Hematopoietic multipotent progenitor cell treated with erythropoietin and hydrocortisone succinate and interleukin-3 and kit ligand, for 8 days (in vitro differentiated cells): ENCODE results near the gene QKI.

Source experiments
- DNase-seq: peaks from one replicate; pipeline ENCODE4 v3.0.0-alpha.2; 2015

QKI gene

DNA sequence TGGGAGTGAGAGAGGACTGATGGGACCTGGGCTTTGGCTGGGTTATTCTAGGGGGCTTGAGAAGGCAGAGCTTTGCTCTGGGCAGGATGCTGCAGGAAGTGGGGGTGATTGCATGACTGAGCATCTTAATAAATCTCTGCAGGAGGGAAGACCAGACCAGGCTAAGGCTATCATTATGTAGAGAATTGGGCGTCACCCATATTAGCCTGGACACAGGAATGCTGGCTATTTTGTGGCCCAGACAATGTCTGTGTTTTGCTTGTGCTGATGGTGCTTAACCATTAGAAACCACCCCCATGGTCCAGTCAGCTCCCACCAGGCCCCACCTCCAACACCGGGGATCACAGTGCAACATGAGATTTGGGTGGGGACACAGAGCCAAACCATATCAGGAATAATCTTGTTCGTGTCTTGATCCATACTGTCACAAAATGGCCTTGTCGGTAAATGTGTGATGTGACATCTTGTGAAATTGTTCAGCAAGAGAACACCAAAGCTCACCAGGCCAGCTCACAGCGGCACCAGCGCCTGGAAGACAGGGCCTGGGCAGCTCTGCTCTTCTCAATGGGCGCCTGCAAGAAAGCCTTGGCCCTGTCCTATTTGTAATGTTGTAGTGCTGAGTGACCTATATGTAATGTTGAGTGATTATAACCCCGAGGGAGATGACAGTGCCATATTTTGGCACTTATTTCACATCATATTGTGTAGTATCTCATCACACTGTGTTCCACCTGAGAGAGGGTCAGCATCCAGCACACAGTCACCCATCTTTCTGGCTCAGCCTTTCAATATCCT is 211.8 kb downstream of the QKI start:
- no peak for DNase-seq

DNA sequence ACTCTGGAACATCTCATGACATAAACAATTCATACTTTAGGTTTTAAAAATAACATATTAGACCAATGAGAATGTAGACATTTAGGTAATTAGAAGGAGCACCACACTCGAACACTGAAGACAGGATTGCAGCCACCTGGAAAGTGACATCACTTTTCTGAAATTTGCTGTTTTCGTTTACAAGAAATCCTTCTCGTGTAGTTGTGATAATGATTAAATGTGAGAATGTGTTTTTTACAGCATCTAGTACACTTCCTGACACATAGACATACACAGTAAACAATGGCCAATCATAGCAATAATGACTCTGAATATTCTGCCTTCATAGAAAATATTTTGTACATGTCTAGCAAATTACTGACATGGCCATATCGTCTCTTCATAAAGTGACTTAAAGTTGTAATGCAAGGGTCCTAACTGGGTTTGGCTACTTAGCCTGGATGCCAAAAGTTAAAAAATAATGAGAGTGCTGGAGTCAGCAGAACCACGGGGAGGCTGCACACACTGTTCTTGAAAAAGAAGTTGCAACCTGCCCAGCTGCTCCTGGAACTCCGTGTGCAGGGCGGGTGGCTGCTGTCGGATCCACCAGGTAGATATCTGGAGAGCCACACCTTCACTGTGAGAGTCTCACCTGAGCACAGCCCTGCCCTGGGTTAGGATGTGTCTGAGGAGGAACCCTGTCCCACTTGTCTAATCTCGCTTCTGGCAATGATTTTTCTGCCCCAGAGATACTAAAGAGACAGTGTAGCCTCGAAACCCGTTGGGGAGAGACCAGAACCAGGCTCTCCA is 212.9 kb downstream of the QKI start:
- no peak for DNase-seq
